ENCODE results near the gene ZFC3H1. TPM values are rescaled to one million over a fixed set of nuclear protein-coding genes. Genes with fewer than 3 reads are reported as not detected.

The ZFC3H1 gene
- total RNA-seq, 2 donors from 2014 or later, result 40.5 to 46.0 TPM

DNA sequence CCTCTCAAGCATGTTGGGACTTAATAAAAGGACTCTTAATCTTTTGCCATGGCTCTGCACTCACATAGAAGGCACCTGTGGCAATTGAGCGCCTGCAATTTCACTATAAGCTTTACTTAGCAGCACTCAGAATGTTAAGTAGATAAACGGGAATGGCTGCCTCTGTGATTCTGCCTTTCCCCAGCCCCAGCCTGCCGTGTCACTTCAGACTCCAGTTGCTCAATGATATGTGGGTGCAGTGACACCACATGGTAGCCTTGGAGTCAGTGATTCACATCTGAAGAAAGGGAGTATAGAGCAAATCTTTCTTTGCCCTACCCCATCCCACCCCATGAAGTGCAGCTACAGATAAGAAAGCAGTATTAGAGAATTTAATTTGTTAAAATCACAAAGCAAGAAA lies 96.1 kb downstream of the ZFC3H1 start:
- no peaks in the 10 kb centered on the region for H3K9me3 Mint-ChIP-seq
- Histone ChIP-seq H3K27ac (ENCODE audit: low read depth, low read length) (no peak overlapping the region), H3K9ac (ENCODE audit: extremely low read depth, low read length, poor library complexity, severe bottlenecking) (no peak overlapping the region), H3K9me3 (ENCODE audit: control insufficient read depth, low read length) (no peaks in the 10 kb centered on the region), H3K4me1 (ENCODE audit: control insufficient read depth, insufficient read depth, low read length) (no peaks in the 10 kb centered on the region), H3K4me3 (ENCODE audit: low read length) (no peak overlapping the region), H3K27me3 (ENCODE audit: control insufficient read depth, insufficient read depth, low read length, poor library complexity, severe bottlenecking) (no peaks in the 10 kb centered on the region), H3K36me3 (ENCODE audit: control insufficient read depth, insufficient read depth, low read length) (peaks cover 79% of the 10 kb centered on the region)
- peaks cover 18% of the 10 kb centered on the region for H3K4me1 Mint-ChIP-seq
- H3K27me3 Mint-ChIP-seq (ENCODE audit: insufficient read depth), result peaks cover 4% of the 10 kb centered on the region
- no peak for DNase-seq
- WGBS, 2 experiments (ENCODE audit: insufficient coverage in 1 of 2, insufficient read length in 1 of 2), result 92% methylated on average over 3 of the region's 3 CpGs; no CpG with 5 or more reads in 1 of the 2 experiments
- no peak overlapping the region for H3K4me3 Mint-ChIP-seq
- TF ChIP-seq, protein P1, sequence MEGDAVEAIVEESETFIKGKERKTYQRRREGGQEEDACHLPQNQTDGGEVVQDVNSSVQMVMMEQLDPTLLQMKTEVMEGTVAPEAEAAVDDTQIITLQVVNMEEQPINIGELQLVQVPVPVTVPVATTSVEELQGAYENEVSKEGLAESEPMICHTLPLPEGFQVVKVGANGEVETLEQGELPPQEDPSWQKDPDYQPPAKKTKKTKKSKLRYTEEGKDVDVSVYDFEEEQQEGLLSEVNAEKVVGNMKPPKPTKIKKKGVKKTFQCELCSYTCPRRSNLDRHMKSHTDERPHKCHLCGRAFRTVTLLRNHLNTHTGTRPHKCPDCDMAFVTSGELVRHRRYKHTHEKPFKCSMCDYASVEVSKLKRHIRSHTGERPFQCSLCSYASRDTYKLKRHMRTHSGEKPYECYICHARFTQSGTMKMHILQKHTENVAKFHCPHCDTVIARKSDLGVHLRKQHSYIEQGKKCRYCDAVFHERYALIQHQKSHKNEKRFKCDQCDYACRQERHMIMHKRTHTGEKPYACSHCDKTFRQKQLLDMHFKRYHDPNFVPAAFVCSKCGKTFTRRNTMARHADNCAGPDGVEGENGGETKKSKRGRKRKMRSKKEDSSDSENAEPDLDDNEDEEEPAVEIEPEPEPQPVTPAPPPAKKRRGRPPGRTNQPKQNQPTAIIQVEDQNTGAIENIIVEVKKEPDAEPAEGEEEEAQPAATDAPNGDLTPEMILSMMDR (conservative IDR thresholded peaks at IDR 0.05), result no peak
- H3K27ac Mint-ChIP-seq, result no peak overlapping the region
- peaks cover 52% of the 10 kb centered on the region for H3K36me3 Mint-ChIP-seq (ENCODE audit: low read depth)

DNA sequence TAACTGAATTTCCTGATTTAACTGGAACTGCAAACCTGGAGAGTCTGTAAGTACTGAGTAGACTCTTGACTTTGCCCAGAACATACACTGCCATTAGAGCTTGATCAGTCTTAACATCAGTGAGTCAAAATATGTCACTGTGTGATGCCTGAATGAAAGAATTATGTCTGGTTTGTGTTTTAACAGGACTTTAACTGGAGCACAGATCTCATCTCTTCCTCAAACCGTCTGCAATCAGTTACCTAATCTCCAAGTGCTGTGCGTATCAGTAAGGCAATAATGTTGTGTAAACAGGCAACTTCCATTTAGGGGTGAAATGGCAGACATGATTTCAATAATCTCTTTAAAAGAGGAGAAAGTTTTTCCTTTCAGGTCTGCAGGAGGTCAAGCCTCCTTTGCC lies 97.0 kb downstream of the ZFC3H1 start:
- TF ChIP-seq, protein P1 (conservative IDR thresholded peaks at IDR 0.05), result no peak
- no peak overlapping the region for H3K9ac ChIP-seq (ENCODE audit: extremely low read depth, low read length, poor library complexity, severe bottlenecking)
- peaks cover 75% of the 10 kb centered on the region for H3K36me3 ChIP-seq (ENCODE audit: control insufficient read depth, insufficient read depth, low read length)
- no peaks in the 10 kb centered on the region for H3K27me3 ChIP-seq (ENCODE audit: control insufficient read depth, insufficient read depth, low read length, poor library complexity, severe bottlenecking)
- H3K9me3 ChIP-seq (ENCODE audit: control insufficient read depth, low read length), result no peaks in the 10 kb centered on the region
- H3K4me3 ChIP-seq (ENCODE audit: low read length), result no peak overlapping the region
- H3K4me3 Mint-ChIP-seq, result no peak overlapping the region
- H3K36me3 Mint-ChIP-seq (ENCODE audit: low read depth), result peaks cover 46% of the 10 kb centered on the region
- no peak overlapping the region for H3K27ac ChIP-seq (ENCODE audit: low read depth, low read length)
- 61 to 80% methylated on average over 2 of the region's 2 CpGs for WGBS, 2 experiments (ENCODE audit: insufficient coverage in 1 of 2, insufficient read length in 1 of 2)
- no peaks in the 10 kb centered on the region for H3K9me3 Mint-ChIP-seq
- DNase-seq, result no peak
- no peak overlapping the region for H3K27ac Mint-ChIP-seq
- H3K27me3 Mint-ChIP-seq (ENCODE audit: insufficient read depth), result peaks cover 4% of the 10 kb centered on the region
- peaks cover 18% of the 10 kb centered on the region for H3K4me1 Mint-ChIP-seq
- no peaks in the 10 kb centered on the region for H3K4me1 ChIP-seq (ENCODE audit: control insufficient read depth, insufficient read depth, low read length)

DNA sequence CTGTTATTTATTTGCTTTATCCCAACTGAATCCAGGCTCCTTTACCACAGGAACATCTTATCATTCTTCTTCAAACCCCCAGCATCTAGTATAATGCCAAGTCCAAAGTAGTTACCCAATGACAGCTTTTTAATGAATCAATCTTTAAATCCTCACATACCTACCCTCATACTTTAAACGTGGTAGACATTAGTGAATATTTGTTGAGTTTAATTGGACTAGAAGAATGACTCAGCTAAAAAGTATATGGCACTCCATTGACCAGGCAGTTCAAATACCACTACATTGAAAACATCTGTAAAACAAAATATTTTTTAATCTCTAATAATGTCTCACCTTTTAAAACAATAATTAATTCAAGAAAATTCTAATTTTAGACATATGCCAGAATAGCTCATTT lies 98.1 kb downstream of the ZFC3H1 start:
- peaks cover 18% of the 10 kb centered on the region for H3K4me1 Mint-ChIP-seq
- H3K27me3 ChIP-seq (ENCODE audit: control insufficient read depth, insufficient read depth, low read length, poor library complexity, severe bottlenecking), result no peaks in the 10 kb centered on the region

More for the DNA sequence above, 98.1 kb downstream of the ZFC3H1 start:
- Histone ChIP-seq H3K4me1 (ENCODE audit: control insufficient read depth, insufficient read depth, low read length) (no peaks in the 10 kb centered on the region), H3K27ac (ENCODE audit: low read depth, low read length) (no peak overlapping the region), H3K9me3 (ENCODE audit: control insufficient read depth, low read length) (no peaks in the 10 kb centered on the region), H3K36me3 (ENCODE audit: control insufficient read depth, insufficient read depth, low read length) (peaks cover 75% of the 10 kb centered on the region), H3K9ac (ENCODE audit: extremely low read depth, low read length, poor library complexity, severe bottlenecking) (no peak overlapping the region), H3K4me3 (ENCODE audit: low read length) (no peak overlapping the region)
- peaks cover 4% of the 10 kb centered on the region for H3K27me3 Mint-ChIP-seq (ENCODE audit: insufficient read depth)
- TF ChIP-seq, protein P1 (conservative IDR thresholded peaks at IDR 0.05), result no peak
- H3K4me3 Mint-ChIP-seq, result no peak overlapping the region
- DNase-seq, result no peak
- peaks cover 48% of the 10 kb centered on the region for H3K36me3 Mint-ChIP-seq (ENCODE audit: low read depth)
- H3K27ac Mint-ChIP-seq, result no peak overlapping the region
- WGBS, 2 experiments (ENCODE audit: insufficient coverage in 1 of 2, insufficient read length in 1 of 2), result no CpG with 5 or more reads among the region's 1 CpG
- H3K9me3 Mint-ChIP-seq, result no peaks in the 10 kb centered on the region

Measured in endodermal cell (in vitro differentiated cells).